GM10266 (cell line): ENCODE results near the gene LIME1.

Experiments
- DNase-seq: peaks from one replicate; pipeline ENCODE4 v3.0.0; 2012; ENCODE audit errors: extremely low spot score
- CTCF ChIP-seq: IDR thresholded peaks from 2 replicates; pipeline ENCODE4 v1.5.1; 2012; ENCODE audit warnings: mild to moderate bottlenecking, low read depth; ENCODE audit not compliant: control insufficient read depth, insufficient read depth; ENCODE audit errors: missing control alignments

The LIME1 gene

GRCh38 chr20:63739130-63740069 lies 2.9 kb downstream of the LIME1 start, which contains the start of gene SLC2A4RG:
Gene SLC2A4RG (plus strand): TSS chr20:63739776. CDS start chr20:63739913, 137 bp downstream.
- peak; percentile 99 for DNase-seq
- TF ChIP-seq CTCF = no peak

- TF ChIP-seq CTCF = no peak
- peak; percentile 83 for DNase-seq
Observed at GRCh38 chr20:63740070-63740626, 3.7 kb downstream of the LIME1 start.

GRCh38 chr20:63740627-63741353 lies 4.3 kb downstream of the LIME1 start:
- peak; percentile 74 for DNase-seq
- no peak for TF ChIP-seq CTCF

GRCh38 chr20:63741354-63741675 lies 4.9 kb downstream of the LIME1 start:
- TF ChIP-seq CTCF = no peak
- peak; percentile 42 for DNase-seq

GRCh38 chr20:63741676-63742380 lies 5.4 kb downstream of the LIME1 start:
- no peak for TF ChIP-seq CTCF
- DNase-seq = no peak

- no peak for DNase-seq
- TF ChIP-seq CTCF = no peak
Observed at GRCh38 chr20:63742381-63743024, 6.0 kb downstream of the LIME1 start.
